IPS-NIHi11 (cell line): ENCODE data around the gene RORC.
"Not testable (repeated sequence)": the region's sequence is repeated elsewhere in the genome, so short reads cannot be mapped to it uniquely, and the experiment has no call there.

Experiments used
- DNase-seq: peaks from one replicate; pipeline ENCODE4 v3.0.0; 2012; ENCODE audit warnings: mixed read lengths, low spot score

Gene RORC

DNA sequence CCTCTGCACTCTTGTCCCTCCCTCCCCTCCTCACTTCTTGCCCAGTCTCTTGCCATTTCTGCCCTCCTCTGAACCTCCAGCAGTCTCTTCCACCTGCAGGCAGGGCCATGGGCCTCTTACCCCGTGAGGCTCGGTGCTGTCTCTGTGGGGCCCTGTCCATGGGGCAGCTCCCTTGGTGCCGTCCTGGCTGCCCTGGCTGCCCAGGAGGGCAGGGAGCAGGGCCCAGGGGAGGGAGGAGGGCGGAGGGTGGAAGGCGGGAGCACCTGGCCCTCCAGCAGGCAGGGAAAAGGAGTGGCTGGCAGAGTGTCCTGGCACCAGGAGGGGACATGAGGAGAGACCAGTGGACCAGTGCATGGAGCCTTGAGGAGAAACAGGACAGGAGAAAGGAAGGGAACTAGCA lies at the start of gene RORC:
Gene RORC, minus strand, starts transcription at position 198 of the 400 bp plus-strand sequence. Its CDS starts 38 bp downstream, at position 160.
- no peak for DNase-seq

DNA sequence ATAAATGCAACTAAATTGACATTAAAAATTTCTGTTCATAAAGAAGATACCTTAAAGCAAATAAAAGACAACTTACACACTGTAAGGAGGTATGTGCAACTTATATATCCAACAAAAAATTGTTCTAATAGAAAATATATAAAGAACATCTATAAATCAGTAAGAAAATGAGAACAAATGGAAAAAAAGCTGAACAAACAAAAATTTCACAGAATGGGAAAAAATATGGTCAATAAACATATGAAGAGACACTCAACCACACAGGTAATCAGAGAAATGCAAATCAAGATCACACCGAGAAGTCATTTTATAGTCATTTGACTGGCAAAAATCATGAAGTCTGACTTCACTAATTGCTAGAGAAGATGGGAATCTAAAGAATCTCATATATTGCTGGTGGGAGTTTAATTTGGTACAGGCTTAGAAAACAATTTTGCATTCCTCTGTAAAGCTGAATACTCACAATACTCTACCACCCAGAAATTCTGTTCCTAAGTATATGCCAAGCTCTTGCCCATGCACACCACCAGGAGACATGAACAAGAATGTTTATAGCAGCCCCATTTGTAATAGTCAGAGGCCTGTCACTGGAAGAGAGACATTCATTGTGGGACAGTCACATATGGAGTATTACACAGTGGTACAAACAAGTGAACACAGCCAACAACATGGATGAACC lies 44.0 kb upstream of the RORC start:
- DNase-seq = no peak

DNA sequence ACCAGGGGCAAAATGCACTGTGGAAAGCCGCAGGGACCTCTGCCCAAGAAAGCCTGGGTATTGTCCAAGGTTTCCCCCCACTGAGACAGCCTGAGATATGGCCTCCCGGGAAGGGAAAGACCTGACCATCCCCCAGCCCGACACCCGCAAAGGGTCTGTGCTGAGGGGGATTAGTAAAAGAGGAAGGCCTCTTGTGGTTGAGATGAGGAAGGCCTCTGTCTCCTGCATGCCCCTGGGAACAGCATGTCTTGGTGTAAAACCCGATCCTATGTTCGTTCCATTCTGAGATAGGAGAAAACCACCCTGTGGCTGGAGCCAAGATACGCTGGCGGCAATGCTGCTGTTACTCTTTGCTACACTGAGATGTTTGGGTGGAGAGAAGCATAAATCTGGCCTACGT lies 41.2 kb upstream of the RORC start:
- DNase-seq = not testable (repeated sequence)

DNA sequence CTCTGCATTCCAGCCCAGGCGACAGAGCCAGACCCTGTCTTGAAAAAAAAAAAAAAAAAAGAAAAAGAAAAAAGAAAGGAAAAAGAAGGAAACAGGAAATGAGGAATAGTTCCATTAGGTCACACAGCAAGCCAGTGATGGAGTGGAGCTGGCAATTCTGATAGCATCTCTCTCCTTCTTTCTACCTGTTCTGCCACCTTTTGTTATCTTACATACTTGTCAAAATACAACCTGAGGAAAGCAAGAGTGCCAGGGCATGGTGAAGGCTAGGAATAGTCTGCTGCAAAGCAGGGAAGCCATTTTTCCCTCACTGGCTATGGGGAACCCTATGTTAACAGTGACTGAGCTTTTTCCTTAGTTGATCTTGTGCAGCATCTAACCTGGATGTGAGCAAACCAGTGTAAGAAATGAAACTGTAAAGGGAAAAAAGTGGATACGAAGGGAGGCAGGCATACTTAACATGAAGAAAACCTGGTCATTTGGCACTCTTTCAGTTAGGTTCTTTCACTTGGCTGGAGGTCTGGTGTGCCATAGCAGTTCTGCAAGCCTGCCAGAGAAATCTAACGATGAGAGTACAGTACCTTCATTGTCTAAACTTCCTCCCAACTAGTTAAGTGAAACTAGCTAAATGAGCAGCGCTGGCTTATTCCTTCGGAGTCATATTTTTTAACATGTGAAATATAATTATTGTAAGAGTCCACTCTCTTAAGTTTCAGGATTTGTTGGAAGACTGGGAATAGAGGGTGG lies 39.9 kb upstream of the RORC start:
- no peak for DNase-seq

DNA sequence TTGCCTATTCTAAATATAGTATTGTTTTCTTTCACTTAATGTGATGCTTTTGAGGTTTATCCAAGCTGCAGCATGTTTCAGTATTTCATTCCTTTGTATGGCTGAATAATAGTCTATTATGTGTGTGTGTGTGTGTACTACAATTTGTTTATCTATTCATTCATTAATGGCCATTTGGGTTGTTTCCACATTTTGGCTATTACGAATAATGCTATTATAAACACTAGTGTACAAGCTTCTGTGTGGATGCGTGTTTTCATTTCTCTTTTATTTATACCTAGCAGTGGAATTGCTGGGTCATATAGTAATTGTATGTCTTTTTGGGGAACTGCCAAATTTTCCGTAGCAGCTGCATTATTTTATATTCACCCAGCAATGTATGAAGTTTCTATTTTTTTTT lies 36.9 kb upstream of the RORC start:
- DNase-seq = no peak

DNA sequence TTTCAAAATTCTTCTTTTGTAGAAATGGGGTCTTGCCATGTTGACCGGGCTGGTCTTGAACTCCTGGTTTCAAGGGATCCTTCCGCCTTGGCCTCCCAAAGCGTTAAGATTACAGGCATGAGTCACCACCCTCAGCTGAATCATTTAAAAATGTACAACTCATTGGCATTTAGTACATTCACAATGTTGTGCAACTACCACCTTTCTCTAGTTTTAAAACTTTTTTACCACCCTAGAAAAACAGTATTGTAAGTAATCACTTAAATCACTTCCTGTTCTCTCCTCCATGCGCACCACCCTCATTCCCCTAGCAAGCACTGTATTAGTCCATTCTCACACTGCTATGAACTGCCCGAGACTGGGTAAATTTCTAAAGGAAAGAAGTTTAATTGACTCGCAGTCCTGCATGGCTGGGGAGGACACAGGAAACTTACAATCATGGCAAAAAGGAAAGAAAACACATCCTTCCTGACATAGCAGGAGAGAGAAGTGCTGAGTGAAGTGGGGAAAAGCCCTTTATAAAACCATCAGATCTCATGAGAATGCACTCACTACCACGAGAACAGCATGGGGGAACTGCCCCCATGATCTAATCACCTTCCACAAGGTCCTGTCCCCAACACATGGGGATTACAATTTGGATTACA lies 36.3 kb upstream of the RORC start:
- no peak for DNase-seq

DNA sequence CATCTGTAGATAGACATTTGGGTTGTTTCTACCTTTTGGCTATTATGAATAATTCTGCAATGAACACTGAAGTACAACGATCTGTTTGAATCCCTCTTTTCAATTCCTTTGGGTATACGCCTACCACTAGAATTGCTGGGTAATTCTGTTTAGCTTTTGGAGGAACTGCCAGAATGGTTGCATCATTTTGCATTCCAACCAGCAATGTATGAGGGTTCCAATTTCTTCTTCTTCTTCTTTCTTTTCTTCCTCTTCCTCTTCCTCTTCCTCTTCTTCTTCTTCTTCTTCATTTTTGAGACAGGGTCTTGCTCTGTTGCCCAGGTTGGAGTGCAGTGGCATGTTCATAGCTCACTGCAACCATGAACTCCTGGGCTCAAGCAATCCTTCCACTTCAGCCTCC lies 35.7 kb upstream of the RORC start:
- DNase-seq = no peak

DNA sequence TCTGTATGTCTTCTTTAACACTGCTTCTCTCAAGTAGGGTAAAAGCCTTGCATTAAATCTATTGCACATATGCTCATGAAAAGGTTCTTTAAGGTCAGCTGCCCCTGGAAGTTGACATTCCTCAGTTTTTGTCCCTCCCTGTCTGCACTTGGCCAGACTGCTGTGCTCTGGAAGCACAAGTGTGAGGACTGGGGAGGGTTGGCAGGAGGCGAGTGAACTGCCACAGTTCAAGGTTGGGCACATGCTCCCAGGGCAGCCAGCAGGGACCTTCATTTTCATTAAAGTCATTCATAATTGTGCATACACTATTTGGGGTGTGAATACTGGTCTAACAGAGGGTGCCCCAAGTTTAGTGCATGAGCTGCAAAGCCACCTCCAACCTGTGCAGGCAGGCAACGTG lies 32.8 kb upstream of the RORC start:
- DNase-seq = no peak

DNA sequence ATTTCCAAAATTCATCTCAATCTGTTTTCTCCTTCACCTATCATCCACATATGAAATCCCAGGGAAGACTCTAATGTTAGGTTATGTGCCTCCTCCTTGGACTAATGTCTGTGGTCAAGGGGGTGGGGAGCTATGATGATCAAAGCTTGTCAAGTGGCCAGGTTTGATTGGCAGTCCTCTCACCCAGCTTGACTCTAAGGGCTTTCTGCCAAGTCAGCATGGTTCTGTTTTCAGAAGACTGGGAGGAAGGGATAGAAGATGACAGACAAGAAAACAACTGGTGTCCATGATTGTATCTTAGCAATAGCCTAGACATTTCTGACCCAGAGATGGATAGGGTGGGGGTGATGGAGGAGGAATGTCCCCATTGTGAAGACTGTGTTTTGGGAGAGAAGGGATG lies 31.0 kb upstream of the RORC start:
- DNase-seq = no peak

DNA sequence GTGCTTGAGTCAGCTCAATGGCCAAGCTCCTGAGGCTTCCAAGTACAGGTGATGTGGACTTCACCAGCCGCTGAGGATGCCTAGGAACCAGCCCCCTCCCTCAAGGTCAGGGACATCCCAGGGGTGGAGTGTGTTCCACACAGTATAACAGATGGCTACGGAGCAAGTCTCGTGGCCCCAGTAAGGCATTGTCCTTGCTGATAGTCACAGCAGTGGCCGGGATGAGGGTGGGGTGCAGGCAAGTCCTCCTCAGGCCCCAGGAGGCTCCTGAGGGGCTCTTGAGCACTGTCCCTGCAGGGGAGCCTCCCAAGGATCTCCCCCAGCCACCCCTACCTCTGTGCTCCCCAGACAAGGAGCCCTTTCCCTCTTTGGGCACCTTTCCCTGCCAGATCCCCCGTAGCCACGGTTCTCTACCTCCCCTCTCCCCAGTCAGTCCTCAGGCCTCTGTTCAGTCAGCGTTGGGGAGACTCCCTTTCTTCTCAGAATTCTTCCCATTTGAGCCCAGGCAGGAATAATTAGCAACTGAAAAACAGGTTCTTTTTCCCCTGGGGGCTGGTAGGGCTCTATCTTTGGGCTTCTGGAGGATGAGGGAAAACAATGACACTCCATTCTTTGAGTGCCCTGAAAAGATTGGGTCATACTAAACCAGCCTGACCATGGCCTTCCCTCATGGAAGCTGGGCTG lies 29.0 kb upstream of the RORC start:
- DNase-seq = peak; percentile 59

DNA sequence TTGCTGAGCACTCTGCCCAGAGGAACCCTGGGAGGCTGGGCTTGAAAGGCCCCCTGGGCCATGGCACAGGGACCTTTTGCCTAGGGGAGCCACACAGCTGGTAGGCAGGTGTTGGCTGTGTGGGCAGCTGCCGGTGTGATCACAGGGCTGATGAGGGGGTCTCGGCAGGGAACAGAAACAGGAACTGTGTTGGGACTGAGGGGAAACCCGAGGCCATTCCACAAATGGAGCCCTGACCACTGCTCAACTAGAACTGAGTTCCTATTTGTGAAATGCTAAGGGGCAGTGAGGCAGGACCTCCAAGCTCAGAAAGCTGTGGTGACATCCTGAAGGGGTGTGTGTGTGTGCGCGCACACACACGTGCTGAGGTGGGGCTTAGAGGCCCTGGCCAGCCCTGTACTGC lies 28.3 kb upstream of the RORC start:
- DNase-seq = no peak

DNA sequence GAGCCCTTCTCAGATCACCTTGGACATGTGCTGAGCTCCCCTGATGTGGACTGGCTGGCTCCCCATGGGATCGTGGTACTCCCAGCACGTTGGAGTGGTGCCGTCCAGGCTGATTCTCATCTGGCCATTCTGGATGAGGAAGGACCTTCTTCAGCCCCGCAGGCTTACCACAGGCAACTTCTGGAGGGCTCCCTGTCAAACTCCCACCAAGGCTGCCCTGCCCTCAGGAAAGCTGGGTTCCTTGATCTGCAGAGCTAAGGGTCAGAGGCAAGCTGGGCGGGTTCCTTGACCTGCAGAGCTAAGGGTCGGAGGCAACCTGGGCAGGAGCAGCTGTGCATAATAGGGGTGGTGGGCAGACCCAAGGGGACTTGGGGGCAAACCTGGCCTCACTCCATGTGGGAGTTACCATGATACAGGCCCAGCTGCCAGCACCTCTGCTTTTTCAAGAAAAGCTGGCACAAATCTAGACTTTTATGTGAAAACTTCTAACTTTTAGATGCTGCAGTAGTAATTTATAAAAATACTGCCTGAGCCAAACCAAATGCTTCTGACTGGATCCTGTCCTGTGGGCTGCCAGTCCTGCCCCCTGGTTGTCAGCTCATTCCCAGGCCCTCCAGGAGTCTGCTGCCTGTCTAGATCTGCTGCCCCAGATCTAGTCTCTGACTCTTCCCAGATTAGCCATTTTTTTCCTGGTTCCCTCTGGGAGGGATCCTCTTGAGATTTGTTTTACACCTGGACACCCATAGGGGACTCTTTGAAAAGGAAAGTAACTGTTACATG lies 27.5 kb upstream of the RORC start:
- DNase-seq = no peak

DNA sequence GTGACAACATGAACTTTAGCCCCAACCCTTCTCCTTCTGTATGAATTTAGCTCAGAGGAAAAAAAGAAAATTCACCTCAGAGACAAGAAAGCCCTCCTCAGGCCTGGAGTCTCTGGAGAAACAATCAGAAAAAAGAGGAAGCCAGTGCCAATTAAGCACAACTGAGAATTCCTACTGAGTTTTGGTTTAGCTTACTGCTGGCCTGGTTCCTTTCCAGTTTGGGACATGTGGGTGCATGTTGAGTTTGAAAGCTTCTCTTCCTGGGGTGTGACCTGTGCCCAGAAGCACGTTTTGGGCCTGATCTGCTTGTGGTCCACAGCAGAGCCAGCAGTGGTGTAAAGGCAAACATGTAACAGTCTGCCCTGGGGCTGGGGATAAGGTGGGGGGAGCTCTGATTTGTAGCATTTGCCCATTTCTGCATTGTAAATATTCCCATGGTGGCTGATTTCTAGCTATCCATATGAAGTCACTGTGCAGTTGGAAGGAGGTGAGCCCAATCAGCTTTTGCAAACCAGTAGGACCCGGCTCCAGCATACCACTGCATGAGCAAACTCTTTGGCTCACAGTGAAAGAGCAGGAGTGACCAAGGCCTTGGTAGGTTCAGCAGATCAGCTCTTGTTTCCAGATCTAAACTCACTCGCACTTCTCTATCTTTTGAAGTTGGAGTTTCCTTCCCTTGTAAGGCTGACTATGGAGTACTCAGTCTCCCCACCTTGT lies 26.6 kb upstream of the RORC start:
- no peak for DNase-seq

DNA sequence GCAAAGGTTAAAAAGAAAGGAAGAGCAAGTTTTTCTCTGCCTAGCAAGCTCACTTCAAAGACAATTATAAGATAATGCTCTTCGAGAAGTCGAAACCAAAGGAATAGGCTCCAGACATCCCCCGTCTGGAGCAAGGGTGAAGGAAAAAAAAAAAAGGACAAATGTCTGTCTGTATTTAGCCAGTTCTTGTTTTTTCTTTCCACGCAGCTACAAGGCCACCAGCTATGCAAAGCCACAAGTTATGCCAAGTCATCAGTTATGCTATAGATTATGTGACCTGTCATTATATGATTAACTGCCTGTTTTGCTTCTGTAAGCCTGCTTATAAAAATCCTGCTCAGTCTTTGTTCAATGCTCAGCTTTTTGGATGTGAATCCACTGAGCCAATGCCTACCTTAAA lies 24.3 kb upstream of the RORC start:
- DNase-seq = no peak

DNA sequence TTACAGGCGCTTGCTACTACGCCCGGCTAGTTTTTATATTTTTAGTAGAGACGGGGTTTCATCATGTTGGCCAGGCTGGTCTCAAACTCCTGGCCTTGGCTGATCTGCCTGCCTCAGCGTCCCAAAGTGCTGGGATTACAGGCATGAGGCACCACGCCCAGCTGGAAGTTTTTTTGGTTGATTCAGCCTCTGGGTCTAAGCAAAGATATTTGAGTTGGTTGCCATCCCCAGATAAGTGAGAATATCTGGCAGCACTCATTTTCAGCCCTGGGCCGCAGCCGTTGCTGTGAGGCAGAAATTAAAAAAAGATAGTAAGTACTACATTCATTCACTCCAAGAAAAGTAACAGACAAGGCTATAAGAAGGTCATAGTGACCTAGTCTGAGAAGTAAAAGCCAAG lies 23.9 kb upstream of the RORC start:
- not testable (repeated sequence) for DNase-seq

DNA sequence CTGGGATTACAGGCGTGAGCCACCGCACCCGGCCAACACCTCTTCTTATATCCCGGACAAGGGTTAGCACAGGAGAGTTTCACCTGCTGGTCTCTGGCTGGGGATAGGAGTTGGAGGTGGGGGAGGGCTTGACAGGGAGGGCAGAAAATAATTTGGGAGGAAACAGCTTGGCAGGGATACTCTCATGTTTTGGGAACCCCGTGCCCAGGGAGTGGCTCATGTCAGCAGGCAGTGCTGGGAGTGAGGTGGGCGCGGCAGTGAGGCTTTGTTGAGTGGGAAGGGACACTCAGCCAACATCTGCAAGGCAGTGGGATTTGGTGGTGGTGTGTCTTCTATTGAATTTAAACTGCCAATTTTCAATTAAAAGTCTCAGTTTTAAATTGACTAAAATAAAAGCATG lies 23.1 kb upstream of the RORC start:
- DNase-seq = no peak

DNA sequence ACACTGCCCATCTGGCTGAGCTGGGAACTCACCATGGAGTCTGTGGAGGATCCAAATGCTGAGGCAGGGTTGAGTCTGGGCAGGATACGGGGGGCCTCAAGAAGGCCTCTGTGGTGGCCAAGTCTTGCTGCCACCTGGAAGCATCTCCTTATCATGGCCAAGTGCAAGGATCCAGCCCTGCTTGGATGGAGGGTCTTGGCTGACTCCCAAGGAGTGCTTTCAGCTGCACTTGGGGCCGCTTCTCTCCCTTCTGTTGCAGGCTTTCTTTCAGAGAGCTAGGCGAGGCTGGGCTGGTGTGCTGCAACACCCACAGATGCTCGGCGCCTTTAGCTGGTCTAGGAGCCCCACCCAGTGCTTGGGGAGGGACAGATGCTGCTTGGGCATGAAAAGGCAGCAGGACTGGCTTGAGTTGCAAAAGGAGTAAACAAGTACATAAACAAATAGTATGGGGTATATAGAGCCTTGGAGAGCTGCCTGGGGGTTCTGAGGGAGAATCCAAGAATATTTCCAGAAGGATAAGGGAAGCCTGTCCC lies 21.9 kb upstream of the RORC start, which contains the start of gene THEM5:
Gene THEM5, minus strand, starts transcription at position 302 of the 533 bp plus-strand sequence. Its CDS starts 147 bp downstream, at position 155.
- DNase-seq = no peak

DNA sequence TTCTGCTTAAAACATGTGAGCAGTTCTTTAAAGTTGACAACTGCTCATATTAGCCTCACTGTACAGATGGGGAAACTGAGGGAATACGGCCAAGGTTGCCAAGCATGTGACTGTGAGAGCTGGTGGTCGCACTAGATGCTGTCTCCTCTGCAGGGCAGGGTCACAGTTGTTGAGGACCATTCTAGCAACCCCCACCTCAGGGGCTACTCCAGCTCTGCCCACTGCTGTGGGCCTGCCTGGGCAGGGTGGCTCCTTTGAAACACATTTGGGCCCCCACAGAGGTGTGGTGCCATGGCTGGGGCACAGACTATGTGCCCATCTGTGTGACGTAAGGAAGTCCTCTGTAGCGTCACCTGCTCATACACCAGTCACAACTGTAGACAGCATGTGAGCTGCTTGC lies 21.1 kb upstream of the RORC start:
- DNase-seq = no peak

DNA sequence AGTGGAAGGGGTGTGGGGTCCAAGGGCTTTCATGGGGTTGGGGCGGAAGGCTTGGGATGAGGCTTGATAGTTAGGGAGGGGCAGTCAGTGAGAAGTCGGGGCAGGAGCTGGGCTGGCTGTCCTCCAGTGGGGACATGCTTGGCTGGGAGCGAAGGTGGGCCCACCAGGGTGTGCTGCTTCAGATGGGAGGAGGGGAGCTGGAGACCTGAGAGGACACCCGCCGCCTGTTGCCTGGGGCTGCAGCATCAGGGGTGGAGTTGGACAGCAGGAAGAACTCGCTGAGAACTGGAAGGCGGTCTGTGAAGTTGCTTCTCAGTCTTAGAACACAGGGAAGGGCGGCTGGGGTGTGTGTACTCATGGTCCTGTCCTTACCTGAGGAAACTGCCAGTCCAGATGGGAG lies 20.3 kb upstream of the RORC start:
- no peak for DNase-seq

DNA sequence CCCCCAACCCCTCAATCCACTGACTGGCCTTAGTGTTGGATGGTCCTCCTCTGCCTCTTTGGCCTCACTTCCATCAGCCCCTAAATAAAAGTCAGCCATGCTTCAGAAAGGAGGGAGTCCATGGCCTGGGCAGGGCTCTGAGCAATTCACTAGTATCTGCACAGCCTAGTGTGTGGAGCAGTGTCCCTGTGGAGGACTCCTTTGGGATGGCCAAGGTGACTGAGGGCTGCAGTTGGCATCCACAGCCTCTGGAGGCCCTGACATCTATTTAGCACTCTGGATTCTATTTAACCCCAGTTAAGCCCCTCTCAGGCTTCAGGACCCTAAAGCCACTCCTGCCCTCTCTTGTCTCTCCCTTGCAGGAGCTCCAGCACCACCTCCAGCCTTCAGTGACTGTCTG lies 18.3 kb upstream of the RORC start:
- DNase-seq = no peak

DNA sequence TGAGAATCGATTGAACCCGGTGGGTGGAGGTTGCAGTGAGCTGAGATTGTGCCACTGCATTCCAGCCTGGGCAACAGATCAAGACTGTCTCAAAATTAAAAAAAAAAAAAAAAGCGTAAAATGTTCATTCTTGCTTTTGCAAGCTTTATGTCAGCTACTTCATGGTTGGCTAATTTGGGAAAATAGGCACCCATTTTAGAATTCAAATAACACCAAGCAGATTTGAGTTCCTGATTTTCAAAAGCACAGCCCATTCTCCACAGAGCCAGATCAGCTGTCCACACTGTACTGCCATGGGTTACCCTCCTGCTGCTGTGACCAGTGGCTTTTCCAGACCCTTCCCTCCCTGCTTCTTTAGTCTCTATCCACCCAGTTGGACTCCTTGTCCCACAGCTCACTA lies 17.5 kb upstream of the RORC start:
- DNase-seq = no peak
